HepG2 (cell line): ENCODE measurements around the gene ANAPC16. TPM values are rescaled to one million over a fixed set of nuclear protein-coding genes. Genes with fewer than 3 reads are reported as not detected.

Experiments used
- CC2D1A ChIP-seq: sonication (generic); formaldehyde crosslinking; IDR thresholded peaks from 2 replicates; pipeline ENCODE4 v1.8.1; 2023; ENCODE audit warnings: mild to moderate bottlenecking, missing genetic modification reagents
- GATA4 ChIP-seq: sonication (generic); IDR thresholded peaks from 2 replicates; pipeline ENCODE4 v1.6.1; 2016; ENCODE audit warnings: antibody characterized with exemption, low read depth, borderline replicate concordance
- KMT2A ChIP-seq: sonication (generic); formaldehyde crosslinking; IDR thresholded peaks from 2 replicates; pipeline ENCODE4 v1.4.0; 2020; ENCODE audit warnings: missing genetic modification reagents
- MAFF ChIP-seq: IDR thresholded peaks from 2 replicates; pipeline ENCODE4 v1.6.1; 2011; ENCODE audit warnings: low read depth, low read length, improper control_type of control experiment
- NR2F2 ChIP-seq: IDR thresholded peaks from 2 replicates; pipeline ENCODE4 v1.6.1; 2012; ENCODE audit warnings: low read depth, inconsistent platforms, borderline replicate concordance
- ZBTB38 ChIP-seq: sonication (generic); formaldehyde crosslinking; IDR thresholded peaks from 2 replicates; pipeline ENCODE4 v1.5.1; 2020; ENCODE audit warnings: mild to moderate bottlenecking, missing genetic modification reagents
- ZC3H13 ChIP-seq: sonication (generic); formaldehyde crosslinking; IDR thresholded peaks from 2 replicates; pipeline ENCODE4 v1.8.1; 2023; ENCODE audit warnings: mild to moderate bottlenecking, missing genetic modification reagents, moderate library complexity
- ZFP82 ChIP-seq: sonication (generic); formaldehyde crosslinking; IDR thresholded peaks from 2 replicates; pipeline ENCODE4 v1.5.1; 2020; ENCODE audit warnings: mild to moderate bottlenecking, missing genetic modification reagents, borderline replicate concordance
- ZNF333 ChIP-seq: sonication (generic); formaldehyde crosslinking; IDR thresholded peaks from 2 replicates; pipeline ENCODE4 v1.4.0; 2020; ENCODE audit warnings: mild to moderate bottlenecking, missing genetic modification reagents, borderline replicate concordance
- ZNF343 ChIP-seq: sonication (generic); formaldehyde crosslinking; IDR thresholded peaks from 2 replicates; pipeline ENCODE4 v1.4.0; 2020; ENCODE audit warnings: mild to moderate bottlenecking, missing genetic modification reagents
- polyA plus RNA-seq, 8 experiments: library from polyadenylated mRNA; depleted of rRNA in 3 of 8; stranded (reverse) in 7 of 8; unstranded in 1 of 8; fragments of >200 nt; fragmentation: Illumina TruSeq in 4 of 8; extraction: Trizol in 4 of 8; gene quantifications; 2 replicates each; pipeline versions ENCODE4 v1.2.1 to v1.2.3, GENCODE V29; 2011 to 2016; ENCODE audit warnings: low read depth in 4 of 8, missing spikeins in 1 of 8, mixed read lengths in 1 of 8; ENCODE audit not compliant: insufficient read depth in 1 of 8
- total RNA-seq, 5 experiments: library from RNA; depleted of rRNA; stranded (reverse); fragments of >200 nt; fragmentation: Illumina TruSeq; extraction: Trizol; gene quantifications; 2 replicates each; pipeline ENCODE4 v1.2.3, GENCODE V29; 2016; ENCODE audit warnings: low read depth in 1 of 5
- TF ChIP-seq, protein P1 (sequence below), 2 experiments: sonication (generic) in 1 of 2; formaldehyde crosslinking in 1 of 2; IDR thresholded peaks; 2 replicates each; pipeline versions ENCODE4 v1.6.1 to v1.9.0; 2014 to 2022; ENCODE audit warnings: antibody characterized with exemption in 1 of 2, borderline replicate concordance in 1 of 2, inconsistent platforms in 1 of 2, low read depth in 1 of 2, missing genetic modification reagents in 1 of 2
- TF ChIP-seq, protein P2 (sequence below): sonication (generic); formaldehyde crosslinking; IDR thresholded peaks from 2 replicates; pipeline ENCODE4 v1.4.0; 2020; ENCODE audit warnings: low read depth, missing genetic modification reagents
- TF ChIP-seq, protein P3 (sequence below): sonication (generic); formaldehyde crosslinking; IDR thresholded peaks from 2 replicates; pipeline ENCODE4 v1.5.0; 2020; ENCODE audit warnings: mild to moderate bottlenecking, missing genetic modification reagents, moderate library complexity

ANAPC16 gene
- total and polyA plus RNA-seq, 2 of the 13 experiments (the other 11 are each of a cell fraction or from before 2014, with no cell fraction given), result 74.8 to 89.4 TPM

- TF ChIP-seq NR2F2 (no peak), GATA4 (no peak), CC2D1A (no peak), ZC3H13 (CRISPR knock-in tag) (no peak; the same call in 1 of the 2 replicates), ZFP82 (no peak), ZBTB38 (no peak; the same call in 1 of the 2 replicates), ZNF333 (CRISPR knock-in tag) (no peak), KMT2A (CRISPR knock-in tag) (no peak), MAFF (no peak), ZNF343 (CRISPR knock-in tag) (0 out of 2 replicates have a peak, but pooled peaks have one; percentile 65)
- TF ChIP-seq, protein P1, sequence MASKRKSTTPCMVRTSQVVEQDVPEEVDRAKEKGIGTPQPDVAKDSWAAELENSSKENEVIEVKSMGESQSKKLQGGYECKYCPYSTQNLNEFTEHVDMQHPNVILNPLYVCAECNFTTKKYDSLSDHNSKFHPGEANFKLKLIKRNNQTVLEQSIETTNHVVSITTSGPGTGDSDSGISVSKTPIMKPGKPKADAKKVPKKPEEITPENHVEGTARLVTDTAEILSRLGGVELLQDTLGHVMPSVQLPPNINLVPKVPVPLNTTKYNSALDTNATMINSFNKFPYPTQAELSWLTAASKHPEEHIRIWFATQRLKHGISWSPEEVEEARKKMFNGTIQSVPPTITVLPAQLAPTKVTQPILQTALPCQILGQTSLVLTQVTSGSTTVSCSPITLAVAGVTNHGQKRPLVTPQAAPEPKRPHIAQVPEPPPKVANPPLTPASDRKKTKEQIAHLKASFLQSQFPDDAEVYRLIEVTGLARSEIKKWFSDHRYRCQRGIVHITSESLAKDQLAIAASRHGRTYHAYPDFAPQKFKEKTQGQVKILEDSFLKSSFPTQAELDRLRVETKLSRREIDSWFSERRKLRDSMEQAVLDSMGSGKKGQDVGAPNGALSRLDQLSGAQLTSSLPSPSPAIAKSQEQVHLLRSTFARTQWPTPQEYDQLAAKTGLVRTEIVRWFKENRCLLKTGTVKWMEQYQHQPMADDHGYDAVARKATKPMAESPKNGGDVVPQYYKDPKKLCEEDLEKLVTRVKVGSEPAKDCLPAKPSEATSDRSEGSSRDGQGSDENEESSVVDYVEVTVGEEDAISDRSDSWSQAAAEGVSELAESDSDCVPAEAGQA (IDR thresholded peaks at IDR 0.05; ENCODE audit: low read depth), result no peak
- TF ChIP-seq, protein P1 (CRISPR knock-in tag; IDR thresholded peaks at IDR 0.05; ENCODE audit: borderline replicate concordance), result no peak
- TF ChIP-seq, protein P2, sequence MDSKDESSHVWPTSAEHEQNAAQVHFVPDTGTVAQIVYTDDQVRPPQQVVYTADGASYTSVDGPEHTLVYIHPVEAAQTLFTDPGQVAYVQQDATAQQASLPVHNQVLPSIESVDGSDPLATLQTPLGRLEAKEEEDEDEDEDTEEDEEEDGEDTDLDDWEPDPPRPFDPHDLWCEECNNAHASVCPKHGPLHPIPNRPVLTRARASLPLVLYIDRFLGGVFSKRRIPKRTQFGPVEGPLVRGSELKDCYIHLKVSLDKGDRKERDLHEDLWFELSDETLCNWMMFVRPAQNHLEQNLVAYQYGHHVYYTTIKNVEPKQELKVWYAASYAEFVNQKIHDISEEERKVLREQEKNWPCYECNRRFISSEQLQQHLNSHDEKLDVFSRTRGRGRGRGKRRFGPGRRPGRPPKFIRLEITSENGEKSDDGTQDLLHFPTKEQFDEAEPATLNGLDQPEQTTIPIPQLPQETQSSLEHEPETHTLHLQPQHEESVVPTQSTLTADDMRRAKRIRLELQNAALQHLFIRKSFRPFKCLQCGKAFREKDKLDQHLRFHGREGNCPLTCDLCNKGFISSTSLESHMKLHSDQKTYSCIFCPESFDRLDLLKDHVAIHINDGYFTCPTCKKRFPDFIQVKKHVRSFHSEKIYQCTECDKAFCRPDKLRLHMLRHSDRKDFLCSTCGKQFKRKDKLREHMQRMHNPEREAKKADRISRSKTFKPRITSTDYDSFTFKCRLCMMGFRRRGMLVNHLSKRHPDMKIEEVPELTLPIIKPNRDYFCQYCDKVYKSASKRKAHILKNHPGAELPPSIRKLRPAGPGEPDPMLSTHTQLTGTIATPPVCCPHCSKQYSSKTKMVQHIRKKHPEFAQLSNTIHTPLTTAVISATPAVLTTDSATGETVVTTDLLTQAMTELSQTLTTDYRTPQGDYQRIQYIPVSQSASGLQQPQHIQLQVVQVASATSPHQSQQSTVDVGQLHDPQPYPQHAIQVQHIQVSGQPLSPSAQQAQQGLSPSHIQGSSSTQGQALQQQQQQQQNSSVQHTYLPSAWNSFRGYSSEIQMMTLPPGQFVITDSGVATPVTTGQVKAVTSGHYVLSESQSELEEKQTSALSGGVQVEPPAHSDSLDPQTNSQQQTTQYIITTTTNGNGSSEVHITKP (CRISPR knock-in tag), result no peak
- TF ChIP-seq, protein P3, sequence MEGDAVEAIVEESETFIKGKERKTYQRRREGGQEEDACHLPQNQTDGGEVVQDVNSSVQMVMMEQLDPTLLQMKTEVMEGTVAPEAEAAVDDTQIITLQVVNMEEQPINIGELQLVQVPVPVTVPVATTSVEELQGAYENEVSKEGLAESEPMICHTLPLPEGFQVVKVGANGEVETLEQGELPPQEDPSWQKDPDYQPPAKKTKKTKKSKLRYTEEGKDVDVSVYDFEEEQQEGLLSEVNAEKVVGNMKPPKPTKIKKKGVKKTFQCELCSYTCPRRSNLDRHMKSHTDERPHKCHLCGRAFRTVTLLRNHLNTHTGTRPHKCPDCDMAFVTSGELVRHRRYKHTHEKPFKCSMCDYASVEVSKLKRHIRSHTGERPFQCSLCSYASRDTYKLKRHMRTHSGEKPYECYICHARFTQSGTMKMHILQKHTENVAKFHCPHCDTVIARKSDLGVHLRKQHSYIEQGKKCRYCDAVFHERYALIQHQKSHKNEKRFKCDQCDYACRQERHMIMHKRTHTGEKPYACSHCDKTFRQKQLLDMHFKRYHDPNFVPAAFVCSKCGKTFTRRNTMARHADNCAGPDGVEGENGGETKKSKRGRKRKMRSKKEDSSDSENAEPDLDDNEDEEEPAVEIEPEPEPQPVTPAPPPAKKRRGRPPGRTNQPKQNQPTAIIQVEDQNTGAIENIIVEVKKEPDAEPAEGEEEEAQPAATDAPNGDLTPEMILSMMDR (CRISPR knock-in tag), result peak; percentile 89
Measured at GRCh38 chr10:72274730-72275350, 59.0 kb downstream of the ANAPC16 start (continued).
